ENCODE measurements around the gene CCL2. TPM values are rescaled to one million over a fixed set of nuclear protein-coding genes. Genes with fewer than 3 reads are reported as not detected.
"Not testable (repeated sequence)": the region's sequence is repeated elsewhere in the genome, so short reads cannot be mapped to it uniquely, and the experiment has no call there.

The CCL2 gene
- total and polyA plus RNA-seq, 3 experiments from 2014 or later: 5.5 to 6.6 TPM; not detected in 1

DNA sequence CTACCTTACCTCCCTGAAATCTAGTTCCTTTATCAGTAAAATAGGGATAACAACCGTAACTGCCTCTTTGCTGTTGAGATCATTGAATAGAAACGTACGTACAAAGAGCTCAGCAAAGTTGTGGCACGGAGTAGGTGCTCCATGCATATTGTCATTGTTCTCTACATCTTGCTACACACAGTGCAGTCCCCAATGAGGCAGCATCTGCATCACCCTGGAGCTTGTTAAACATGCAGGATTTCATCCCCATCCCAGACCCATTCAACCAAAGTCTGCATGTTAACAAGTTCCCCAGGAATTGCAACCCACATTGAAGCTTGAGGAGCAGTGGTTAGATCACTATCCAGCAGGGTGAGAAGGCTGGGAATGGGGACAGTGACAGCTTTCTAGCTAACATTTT is 33.7 kb upstream of the CCL2 start:
- CTCF ChIA-PET: no interaction called here
- POLR2A ChIA-PET: no interaction called here
- no peaks in the 10 kb centered on the region for H3K4me1 Mint-ChIP-seq
- H3K27ac Mint-ChIP-seq: no peak overlapping the region
- peaks cover 0 to 2% (median 0%) of the 10 kb centered on the region in 5 donors for H3K9me3 Mint-ChIP-seq
- Histone ChIP-seq H3K27me3 (ENCODE audit: insufficient read depth, low read length, poor library complexity, severe bottlenecking) (no peaks in the 10 kb centered on the region), H3K9me3 (ENCODE audit: low read length) (no peaks in the 10 kb centered on the region), H3K4me1 (ENCODE audit: insufficient read depth, low read length) (no peaks in the 10 kb centered on the region), H3K27ac (ENCODE audit: low read depth, low read length) (no peak overlapping the region), H3K4me3 (ENCODE audit: low read length) (no peak overlapping the region), H3K36me3 (ENCODE audit: insufficient read depth, low read length) (no peaks in the 10 kb centered on the region)
- H3K27me3 Mint-ChIP-seq: peaks cover 23 to 77% of the 10 kb centered on the region in 2 donors
- H3K36me3 Mint-ChIP-seq: no peaks in the 10 kb centered on the region
- H3K4me3 Mint-ChIP-seq: no peak overlapping the region
- no peak for DNase-seq

DNA sequence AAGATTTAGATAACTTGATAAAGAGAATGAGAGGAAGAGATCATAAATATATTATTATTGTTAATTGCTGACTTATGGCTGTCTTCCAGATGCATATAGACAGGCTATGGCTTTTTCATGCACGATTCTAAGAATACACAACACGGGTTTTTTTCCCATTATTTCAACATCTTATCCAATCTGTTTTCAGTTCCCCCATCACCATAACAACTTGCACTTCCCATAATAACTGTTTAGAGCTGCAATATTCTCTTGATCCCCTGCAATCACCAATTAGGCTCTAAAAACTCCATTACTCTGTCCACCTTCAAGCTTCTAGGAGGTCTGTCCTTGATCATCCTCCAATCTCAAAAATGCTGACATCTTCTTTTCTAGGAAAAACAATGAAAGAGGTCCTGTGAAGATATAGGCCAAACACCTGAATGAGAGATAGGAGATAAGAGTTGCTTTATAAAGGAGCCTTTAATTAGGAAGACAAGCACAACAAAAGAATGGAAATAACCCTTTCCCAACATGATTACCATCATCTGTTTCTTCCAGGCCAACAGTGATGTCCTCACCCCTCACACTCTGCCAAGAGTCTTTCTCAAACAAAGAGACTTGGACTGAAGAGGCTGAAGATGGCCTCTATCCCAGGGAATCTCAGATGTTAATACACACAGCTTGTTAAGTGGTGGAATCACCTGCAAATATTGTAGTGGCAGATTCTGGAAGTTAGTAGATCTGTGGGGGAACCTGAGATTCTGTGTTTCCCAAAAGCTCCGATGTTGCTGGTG is 32.2 kb upstream of the CCL2 start:
- Histone ChIP-seq H3K36me3 (ENCODE audit: insufficient read depth, low read length) (no peaks in the 10 kb centered on the region), H3K4me1 (ENCODE audit: insufficient read depth, low read length) (no peaks in the 10 kb centered on the region), H3K27ac (ENCODE audit: low read depth, low read length) (no peak overlapping the region), H3K4me3 (ENCODE audit: low read length) (no peak overlapping the region), H3K9me3 (ENCODE audit: low read length) (no peaks in the 10 kb centered on the region), H3K27me3 (ENCODE audit: insufficient read depth, low read length, poor library complexity, severe bottlenecking) (no peaks in the 10 kb centered on the region)
- Mint-ChIP-seq H3K27me3 (peaks cover 15 to 76% of the 10 kb centered on the region in 2 donors), H3K36me3 (no peaks in the 10 kb centered on the region), H3K4me1 (no peaks in the 10 kb centered on the region), H3K27ac (no peak overlapping the region), H3K9me3 (peaks cover 0 to 4% (median 0%) of the 10 kb centered on the region in 5 donors), H3K4me3 (no peak overlapping the region)
- no peak for DNase-seq
- ChIA-PET POLR2A (no interaction called here), CTCF (no interaction called here)

DNA sequence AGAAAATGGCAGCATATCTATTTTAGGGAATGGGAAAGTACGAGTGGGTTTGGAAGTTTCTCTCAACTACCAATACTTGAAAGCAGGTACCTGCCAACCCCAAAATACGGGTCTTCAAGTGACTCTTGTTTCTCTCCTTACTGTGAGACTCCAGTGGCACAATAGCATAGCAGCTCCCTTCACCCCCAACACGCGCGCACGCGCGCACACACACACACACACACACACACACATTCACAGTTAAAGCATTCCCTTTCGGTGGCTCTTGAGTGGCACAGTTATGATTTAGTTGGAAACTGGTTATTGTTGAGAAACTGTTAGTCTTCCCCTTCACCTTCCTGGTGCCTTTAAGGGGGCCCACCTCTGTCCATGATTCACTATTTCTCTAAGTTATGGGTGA is 30.0 kb upstream of the CCL2 start:
- peaks cover 7 to 8% (median 8%) of the 10 kb centered on the region in 5 donors for H3K9me3 Mint-ChIP-seq
- H3K36me3 Mint-ChIP-seq: no peaks in the 10 kb centered on the region
- Histone ChIP-seq H3K27me3 (ENCODE audit: insufficient read depth, low read length, poor library complexity, severe bottlenecking) (no peaks in the 10 kb centered on the region), H3K36me3 (ENCODE audit: insufficient read depth, low read length) (no peaks in the 10 kb centered on the region), H3K9me3 (ENCODE audit: low read length) (no peaks in the 10 kb centered on the region), H3K4me1 (ENCODE audit: insufficient read depth, low read length) (no peaks in the 10 kb centered on the region), H3K27ac (ENCODE audit: low read depth, low read length) (no peak overlapping the region), H3K4me3 (ENCODE audit: low read length) (no peak overlapping the region)
- no peak for DNase-seq
- ChIA-PET POLR2A (no interaction called here), CTCF (no interaction called here)
- no peak overlapping the region for H3K27ac Mint-ChIP-seq
- H3K4me1 Mint-ChIP-seq: no peaks in the 10 kb centered on the region
- H3K27me3 Mint-ChIP-seq: peaks cover 17 to 74% of the 10 kb centered on the region in 2 donors
- no peak overlapping the region for H3K4me3 Mint-ChIP-seq

DNA sequence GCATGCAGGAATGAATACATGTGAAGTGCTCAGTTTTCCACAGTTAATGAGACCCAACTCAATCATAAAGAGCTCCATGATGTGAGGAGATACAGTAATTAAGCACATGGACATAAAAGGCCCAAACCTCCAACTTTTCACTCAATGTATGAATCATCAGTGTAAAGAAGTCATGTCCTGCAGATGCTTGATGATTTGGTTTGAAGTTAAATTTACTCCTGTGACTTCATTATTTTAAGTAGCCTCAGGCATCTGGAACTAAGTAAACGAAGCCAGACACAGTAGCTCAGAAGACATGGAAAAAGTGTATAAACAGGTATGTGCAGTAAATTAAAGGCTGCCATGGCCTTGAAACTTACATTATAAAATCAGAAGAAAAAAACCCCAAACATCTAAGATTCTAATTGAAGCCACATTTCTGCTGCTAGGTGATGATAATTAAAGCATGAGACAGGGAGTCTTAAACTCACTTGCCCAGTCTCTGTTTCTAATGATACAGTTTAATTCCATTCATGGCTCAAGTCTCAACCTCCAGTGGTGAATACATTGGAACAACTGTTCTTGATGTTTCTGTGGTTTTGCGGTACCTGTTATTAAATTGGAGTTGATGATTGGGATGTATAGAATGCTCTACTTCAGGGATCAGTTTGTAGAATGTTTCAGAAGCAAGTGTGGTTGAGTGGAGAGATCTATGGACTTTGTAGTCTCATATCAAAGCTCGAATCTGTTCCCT is 28.9 kb upstream of the CCL2 start:
- Mint-ChIP-seq H3K27me3 (peaks cover 14 to 77% of the 10 kb centered on the region in 2 donors), H3K9me3 (peaks cover 8 to 15% (median 14%) of the 10 kb centered on the region in 5 donors), H3K36me3 (no peaks in the 10 kb centered on the region), H3K27ac (no peak overlapping the region), H3K4me1 (no peaks in the 10 kb centered on the region), H3K4me3 (no peak overlapping the region)
- Histone ChIP-seq H3K36me3 (ENCODE audit: insufficient read depth, low read length) (no peaks in the 10 kb centered on the region), H3K9me3 (ENCODE audit: low read length) (no peaks in the 10 kb centered on the region), H3K27me3 (ENCODE audit: insufficient read depth, low read length, poor library complexity, severe bottlenecking) (no peaks in the 10 kb centered on the region), H3K4me3 (ENCODE audit: low read length) (no peak overlapping the region), H3K4me1 (ENCODE audit: insufficient read depth, low read length) (no peaks in the 10 kb centered on the region), H3K27ac (ENCODE audit: low read depth, low read length) (no peak overlapping the region)
- ChIA-PET CTCF (no interaction called here), POLR2A (no interaction called here)
- DNase-seq: no peak

- CTCF ChIA-PET: no interaction called here
- Histone ChIP-seq H3K36me3 (ENCODE audit: insufficient read depth, low read length) (no peaks in the 10 kb centered on the region), H3K9me3 (ENCODE audit: low read length) (no peaks in the 10 kb centered on the region), H3K4me1 (ENCODE audit: insufficient read depth, low read length) (no peaks in the 10 kb centered on the region), H3K27ac (ENCODE audit: low read depth, low read length) (no peak overlapping the region), H3K27me3 (ENCODE audit: insufficient read depth, low read length, poor library complexity, severe bottlenecking) (no peaks in the 10 kb centered on the region), H3K4me3 (ENCODE audit: low read length) (no peak overlapping the region)
- POLR2A ChIA-PET: no interaction called here
- H3K36me3 Mint-ChIP-seq: no peaks in the 10 kb centered on the region
- DNase-seq: no peak
- no peak overlapping the region for H3K27ac Mint-ChIP-seq
- peaks cover 8 to 15% (median 14%) of the 10 kb centered on the region in 5 donors for H3K9me3 Mint-ChIP-seq
- peaks cover 14 to 76% of the 10 kb centered on the region in 2 donors for H3K27me3 Mint-ChIP-seq
- H3K4me3 Mint-ChIP-seq: no peak overlapping the region
- no peaks in the 10 kb centered on the region for H3K4me1 Mint-ChIP-seq
These were observed 28.4 kb upstream of the CCL2 start for GRCh38 chr17:34226744-34227034.

DNA sequence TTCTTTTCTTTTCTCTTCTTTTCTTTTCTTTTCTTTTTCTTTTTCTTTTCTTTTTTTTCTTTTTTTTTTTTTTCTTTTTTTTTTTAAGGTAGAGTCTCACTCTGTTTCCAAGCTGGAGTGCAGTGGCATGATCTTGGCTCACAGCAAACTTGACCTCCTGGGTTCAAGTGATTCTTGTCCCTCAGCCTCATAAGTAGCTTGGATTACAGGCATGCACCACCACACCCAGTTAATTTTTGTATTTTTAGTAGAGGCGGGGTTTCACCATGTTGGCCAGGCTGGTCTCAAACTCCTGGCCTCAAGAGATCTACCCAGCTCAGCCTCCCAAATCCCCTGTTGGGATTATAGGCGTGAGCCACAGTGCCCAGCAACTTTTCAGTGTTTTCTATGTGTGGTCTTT is 27.8 kb upstream of the CCL2 start:
- H3K27me3 Mint-ChIP-seq: peaks cover 18 to 70% of the 10 kb centered on the region in 2 donors
- POLR2A ChIA-PET, H3K4me1 Mint-ChIP-seq: not testable (repeated sequence)

GRCh38 chr17:34227707-34228106 is 27.4 kb upstream of the CCL2 start:
- H3K9me3 ChIP-seq (ENCODE audit: low read length): no peaks in the 10 kb centered on the region
- CTCF ChIA-PET: no interaction called here
- no peaks in the 10 kb centered on the region for H3K36me3 ChIP-seq (ENCODE audit: insufficient read depth, low read length)
- no peak overlapping the region for H3K4me3 ChIP-seq (ENCODE audit: low read length)
- Mint-ChIP-seq H3K4me3 (no peak overlapping the region), H3K27ac (no peak overlapping the region), H3K36me3 (no peaks in the 10 kb centered on the region), H3K9me3 (peaks cover 8 to 15% (median 14%) of the 10 kb centered on the region in 5 donors), H3K4me1 (no peaks in the 10 kb centered on the region), H3K27me3 (peaks cover 22 to 70% of the 10 kb centered on the region in 2 donors)
- no peaks in the 10 kb centered on the region for H3K27me3 ChIP-seq (ENCODE audit: insufficient read depth, low read length, poor library complexity, severe bottlenecking)
- no peak overlapping the region for H3K27ac ChIP-seq (ENCODE audit: low read depth, low read length)
- H3K4me1 ChIP-seq (ENCODE audit: insufficient read depth, low read length): no peaks in the 10 kb centered on the region
- DNase-seq: no peak
- POLR2A ChIA-PET: no interaction called here

More for the DNA sequence above, 27.8 kb upstream of the CCL2 start:
- H3K4me1 ChIP-seq (ENCODE audit: insufficient read depth, low read length); H3K36me3 Mint-ChIP-seq; H3K9me3 ChIP-seq (ENCODE audit: low read length); H3K4me3 ChIP-seq (ENCODE audit: low read length); DNase-seq; H3K36me3 ChIP-seq (ENCODE audit: insufficient read depth, low read length); H3K27ac ChIP-seq (ENCODE audit: low read depth, low read length); CTCF ChIA-PET; H3K27ac Mint-ChIP-seq; H3K4me3 Mint-ChIP-seq; H3K27me3 ChIP-seq (ENCODE audit: insufficient read depth, low read length, poor library complexity, severe bottlenecking): not testable (repeated sequence)
- peaks cover 8 to 15% (median 14%) of the 10 kb centered on the region in 5 donors for H3K9me3 Mint-ChIP-seq

DNA sequence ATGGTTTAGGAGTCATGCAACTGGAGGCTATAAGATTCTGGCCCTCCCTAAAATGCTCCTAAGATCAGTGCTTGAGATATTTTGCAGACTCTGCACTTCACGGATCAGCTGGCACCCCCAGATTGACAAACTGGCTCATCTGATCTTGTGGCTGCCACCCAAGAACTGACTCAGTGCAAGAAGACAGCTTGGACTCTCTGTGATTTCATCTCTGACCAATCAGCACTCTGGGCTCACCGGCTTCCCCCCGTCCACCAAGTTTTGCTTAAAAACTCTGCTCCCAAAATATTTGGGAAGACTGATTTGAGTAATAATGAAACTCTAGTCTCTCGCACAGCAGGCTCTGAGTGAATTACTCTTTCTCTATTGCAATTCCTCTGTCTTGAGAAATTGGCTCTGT is 26.3 kb upstream of the CCL2 start:
- no peaks in the 10 kb centered on the region for H3K36me3 ChIP-seq (ENCODE audit: insufficient read depth, low read length)
- DNase-seq: no peak
- Mint-ChIP-seq H3K4me3 (no peak overlapping the region), H3K27ac (no peak overlapping the region), H3K36me3 (no peaks in the 10 kb centered on the region), H3K27me3 (peaks cover 20 to 71% of the 10 kb centered on the region in 2 donors), H3K9me3 (peaks cover 8 to 15% (median 14%) of the 10 kb centered on the region in 5 donors), H3K4me1 (no peaks in the 10 kb centered on the region)
- no peak overlapping the region for H3K4me3 ChIP-seq (ENCODE audit: low read length)
- CTCF ChIA-PET: no interaction called here
- H3K27me3 ChIP-seq (ENCODE audit: insufficient read depth, low read length, poor library complexity, severe bottlenecking): no peaks in the 10 kb centered on the region
- no peak overlapping the region for H3K27ac ChIP-seq (ENCODE audit: low read depth, low read length)
- POLR2A ChIA-PET: no interaction called here
- no peaks in the 10 kb centered on the region for H3K4me1 ChIP-seq (ENCODE audit: insufficient read depth, low read length)
- H3K9me3 ChIP-seq (ENCODE audit: low read length): no peaks in the 10 kb centered on the region
